ENCODE results near the gene SMIM5.

GRCh38 chr17:75623386-75623785 is 9.8 kb upstream of the SMIM5 start:
- TF ChIP-seq POLR2A (IDR thresholded peaks at IDR 0.05) (no peak), CTCF (IDR thresholded peaks at IDR 0.05 in 4 of 5, conservative IDR thresholded peaks at IDR 0.05 in 1 of 5) (no peak)

Data from gastrocnemius medialis (tissue), 4 donors.